Effector memory CD8-positive, alpha-beta T cell (primary cell): Measurements from ENCODE around the gene PYGM.

Experiments
- ATAC-seq: fragments of 150-1000 bp; cut with Tn5 transposase; replicated peaks from 2 replicates; pipeline ENCODE4 v1.10.0; 2021; ENCODE audit warnings: mild to moderate bottlenecking, moderate library complexity
- DNase-seq, 3 experiments: peaks; one replicate each; pipeline ENCODE4 v3.0.0; 2021
- H3K27ac Mint-ChIP-seq, 2 donors: one replicate each; pipeline ENCODE4 v1.8.0; 2022; ENCODE audit warnings: mild to moderate bottlenecking in 2 of 2, mixed read lengths in 2 of 2, moderate library complexity in 2 of 2
- H3K27me3 Mint-ChIP-seq, 2 donors: one replicate each; pipeline ENCODE4 v1.8.0; 2022; ENCODE audit warnings: mixed read lengths in 2 of 2
- H3K36me3 Mint-ChIP-seq: one replicate; pipeline ENCODE4 v1.8.0; 2022; ENCODE audit warnings: mild to moderate bottlenecking, moderate library complexity, mixed read lengths; ENCODE audit not compliant: insufficient read depth
- H3K4me1 Mint-ChIP-seq, 2 donors: one replicate each; pipeline ENCODE4 v1.8.0; 2022; ENCODE audit warnings: low read depth in 2 of 2, mixed read lengths in 2 of 2
- H3K4me3 Mint-ChIP-seq, 2 donors: one replicate each; pipeline ENCODE4 v1.8.0; 2022; ENCODE audit warnings: mild to moderate bottlenecking in 2 of 2, mixed read lengths in 2 of 2, moderate library complexity in 2 of 2
- H3K9me3 Mint-ChIP-seq, 2 donors: one replicate each; pipeline ENCODE4 v1.8.0; 2022; ENCODE audit warnings: mixed read lengths in 2 of 2

Gene PYGM

DNA sequence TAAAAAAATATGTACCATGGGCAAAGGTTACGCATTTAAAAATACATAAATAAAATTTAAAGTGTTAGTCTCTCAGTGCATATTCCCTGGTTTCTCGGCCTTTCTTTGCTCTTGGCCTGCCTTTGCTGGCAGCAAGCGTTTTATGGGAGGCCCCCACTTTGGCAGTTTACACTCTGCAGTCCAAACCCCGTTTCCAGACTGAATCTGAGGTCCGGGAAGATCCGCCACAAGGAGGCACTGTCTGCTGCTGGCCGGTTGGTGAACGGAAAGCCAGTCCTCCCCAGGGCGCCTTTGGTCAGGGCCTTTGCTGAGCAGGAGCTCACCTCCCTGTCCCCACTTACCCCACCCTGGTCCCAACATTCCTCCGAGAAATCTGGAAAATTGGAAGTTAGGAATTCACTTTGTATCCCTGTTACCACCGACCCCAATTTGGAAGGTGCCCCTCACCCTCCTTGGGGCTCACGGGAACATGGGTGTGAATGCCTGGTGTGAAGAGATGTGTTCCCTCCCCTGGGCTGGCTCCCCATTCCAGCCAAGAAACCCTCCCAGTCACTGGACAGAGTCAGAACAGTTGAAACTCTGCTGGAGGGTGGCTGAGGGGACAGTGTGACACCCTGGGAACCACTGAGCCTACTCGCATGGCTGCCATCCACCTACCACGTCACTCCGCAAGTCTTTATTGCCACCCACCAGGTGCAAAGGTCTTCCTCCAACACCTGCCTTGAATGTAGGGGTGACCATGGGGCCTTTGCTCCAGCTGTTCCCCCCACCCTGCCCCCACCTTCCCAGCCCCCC is 27.9 kb upstream of the PYGM start:
- Mint-ChIP-seq H3K27me3 (no peaks in the 10 kb centered on the region), H3K27ac (no peak overlapping the region), H3K9me3 (no peaks in the 10 kb centered on the region), H3K4me3 (no peak overlapping the region), H3K36me3 (peaks cover 28% of the 10 kb centered on the region), H3K4me1 (peaks cover 0 to 6% of the 10 kb centered on the region in 2 donors)
- peak; percentile 46 to 50 (median 47) for DNase-seq
- ATAC-seq: peak; percentile 84

DNA sequence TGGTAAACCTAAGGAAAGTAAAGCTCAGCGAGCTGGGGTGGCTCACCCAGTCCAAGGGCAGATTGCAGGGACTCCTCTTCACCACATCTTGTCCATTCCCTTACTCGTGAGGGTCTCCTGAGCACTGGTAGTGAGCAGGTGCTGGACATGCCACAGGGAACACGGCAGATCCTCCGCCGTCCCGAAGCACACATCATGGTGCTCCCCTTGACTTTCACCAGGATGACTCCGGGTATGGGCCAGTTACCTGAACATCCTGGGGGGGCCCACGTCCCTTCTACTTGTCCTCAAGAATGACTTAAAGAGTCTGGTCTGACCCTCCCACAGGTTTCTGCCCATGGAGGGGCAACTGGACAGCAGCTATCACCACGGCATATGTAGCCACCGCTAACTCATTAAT is 26.5 kb upstream of the PYGM start:
- Mint-ChIP-seq H3K4me1 (peaks cover 0 to 6% of the 10 kb centered on the region in 2 donors), H3K27me3 (no peaks in the 10 kb centered on the region), H3K36me3 (peaks cover 21% of the 10 kb centered on the region), H3K27ac (peak overlapping the region in 1 of 2 donors; percentile 57), H3K4me3 (no peak overlapping the region), H3K9me3 (no peaks in the 10 kb centered on the region)
- DNase-seq (no peak), ATAC-seq (no peak)

DNA sequence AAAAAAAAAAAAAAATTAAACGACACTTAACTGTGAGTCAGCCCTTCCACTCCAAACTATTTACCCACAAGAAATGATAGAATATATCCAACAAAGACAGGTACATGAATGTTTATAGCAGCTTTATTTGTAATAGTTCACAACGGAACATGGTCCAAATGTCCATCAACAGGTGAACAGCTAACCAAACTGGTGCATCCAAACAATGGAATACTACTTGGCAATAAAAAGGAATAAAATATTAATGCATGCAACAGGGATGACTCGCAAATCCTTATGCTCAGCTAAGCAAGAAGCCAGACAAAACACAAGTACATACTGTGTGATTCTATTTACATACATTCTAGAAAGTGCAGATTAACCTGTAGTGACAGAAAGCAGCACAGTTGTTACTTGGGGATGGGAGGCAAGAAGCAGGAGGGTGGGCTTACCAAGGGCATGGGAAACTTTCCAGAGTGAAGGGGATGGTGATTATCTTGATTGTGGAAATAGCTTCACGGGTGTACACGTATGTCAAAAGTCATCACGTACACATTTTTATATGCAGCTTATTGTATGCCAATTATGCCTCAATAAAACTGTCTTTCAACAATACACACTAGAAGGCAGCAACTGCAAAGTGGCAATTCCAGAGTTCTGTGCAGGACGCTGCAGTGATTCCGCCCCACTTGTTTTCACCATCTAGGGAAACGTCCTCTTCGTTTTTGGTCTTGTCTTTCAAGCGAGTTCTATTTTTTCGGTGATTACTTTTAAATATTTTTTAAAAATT is 25.2 kb upstream of the PYGM start:
- ATAC-seq (no peak), DNase-seq (no peak)
- Mint-ChIP-seq H3K27me3 (no peaks in the 10 kb centered on the region), H3K9me3 (no peaks in the 10 kb centered on the region), H3K4me1 (peaks cover 3 to 7% of the 10 kb centered on the region in 2 donors), H3K27ac (no peak overlapping the region), H3K36me3 (peaks cover 16% of the 10 kb centered on the region), H3K4me3 (no peak overlapping the region)

DNA sequence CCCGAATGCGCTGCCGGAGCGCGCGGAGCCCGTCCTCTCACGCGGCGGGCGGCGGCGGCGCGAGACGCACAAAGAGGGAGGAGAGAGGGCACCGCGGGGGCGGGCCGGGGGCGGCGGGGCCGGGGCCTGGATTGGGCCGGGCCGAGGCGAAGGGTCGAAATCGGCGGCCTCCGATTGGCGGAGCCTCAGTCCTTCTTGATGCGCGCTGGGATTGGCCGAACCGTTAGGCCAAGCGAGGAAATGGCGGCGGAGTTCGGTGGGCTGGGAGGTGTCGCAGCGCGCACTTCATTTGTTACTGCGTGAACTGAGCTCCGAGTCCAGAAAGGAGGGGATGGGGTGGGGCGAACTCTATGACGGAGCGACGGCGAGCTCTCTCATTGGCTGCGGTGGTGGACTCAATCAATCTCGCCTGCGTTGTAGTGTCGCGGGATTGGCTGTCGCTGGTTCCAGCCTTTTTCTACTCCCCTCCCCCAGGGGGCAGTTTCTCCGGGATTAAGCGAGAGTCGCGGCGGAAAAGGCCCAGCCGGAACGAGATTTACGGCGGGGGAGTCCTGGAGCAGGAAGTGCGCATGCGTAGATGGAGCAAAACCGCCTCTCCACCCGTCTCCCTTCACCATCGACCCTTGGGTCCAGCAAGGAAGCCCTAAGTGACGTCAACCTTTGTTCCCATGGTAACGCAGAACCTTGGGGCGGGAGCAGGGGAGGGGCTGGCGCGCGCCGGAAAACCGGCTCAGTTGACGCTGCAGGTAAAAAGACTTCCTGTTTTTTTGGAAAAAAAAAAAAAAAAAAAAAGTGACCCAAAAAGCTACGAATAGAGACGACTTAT is 18.9 kb upstream of the PYGM start, which contains the start of gene SF1:
SF1 (minus strand) TSS at position 70 of the 826 bp plus-strand sequence. CDS start 150 bp downstream, outside the sequence.
- peak; percentile 98 to 99 (median 99) for DNase-seq
- H3K4me1 Mint-ChIP-seq: peaks cover 29 to 51% of the 10 kb centered on the region in 2 donors
- H3K36me3 Mint-ChIP-seq: peaks cover 66% of the 10 kb centered on the region
- ATAC-seq: peak; percentile 80
- H3K27ac Mint-ChIP-seq: peak within 1 kb of the TSS; percentile 98 to 100
- peak within 1 kb of the TSS; percentile 91 to 94 for H3K4me3 Mint-ChIP-seq
- H3K27me3 Mint-ChIP-seq: no peaks in the 10 kb centered on the region
- H3K9me3 Mint-ChIP-seq: no peaks in the 10 kb centered on the region

DNA sequence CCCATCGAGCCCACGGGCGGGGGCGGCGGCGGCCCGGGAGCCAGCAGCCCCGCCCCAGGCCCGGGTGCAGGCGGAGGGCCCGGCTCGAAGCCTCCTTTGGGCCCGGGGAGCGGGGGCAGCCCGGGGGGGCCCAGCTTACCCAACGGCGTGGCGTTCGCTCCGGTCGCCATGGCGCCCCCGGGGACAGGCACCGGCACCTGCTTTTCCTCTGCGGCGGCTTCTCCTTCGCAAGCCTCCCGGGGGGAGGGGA is 18.4 kb upstream of the PYGM start:
- H3K36me3 Mint-ChIP-seq: peaks cover 66% of the 10 kb centered on the region
- no peaks in the 10 kb centered on the region for H3K9me3 Mint-ChIP-seq
- peak overlapping the region; percentile 98 to 100 for H3K27ac Mint-ChIP-seq
- H3K27me3 Mint-ChIP-seq: no peaks in the 10 kb centered on the region
- H3K4me1 Mint-ChIP-seq: peaks cover 32 to 56% of the 10 kb centered on the region in 2 donors
- ATAC-seq (peak; percentile 4), DNase-seq (no peak)
- peak overlapping the region; percentile 90 to 94 for H3K4me3 Mint-ChIP-seq

DNA sequence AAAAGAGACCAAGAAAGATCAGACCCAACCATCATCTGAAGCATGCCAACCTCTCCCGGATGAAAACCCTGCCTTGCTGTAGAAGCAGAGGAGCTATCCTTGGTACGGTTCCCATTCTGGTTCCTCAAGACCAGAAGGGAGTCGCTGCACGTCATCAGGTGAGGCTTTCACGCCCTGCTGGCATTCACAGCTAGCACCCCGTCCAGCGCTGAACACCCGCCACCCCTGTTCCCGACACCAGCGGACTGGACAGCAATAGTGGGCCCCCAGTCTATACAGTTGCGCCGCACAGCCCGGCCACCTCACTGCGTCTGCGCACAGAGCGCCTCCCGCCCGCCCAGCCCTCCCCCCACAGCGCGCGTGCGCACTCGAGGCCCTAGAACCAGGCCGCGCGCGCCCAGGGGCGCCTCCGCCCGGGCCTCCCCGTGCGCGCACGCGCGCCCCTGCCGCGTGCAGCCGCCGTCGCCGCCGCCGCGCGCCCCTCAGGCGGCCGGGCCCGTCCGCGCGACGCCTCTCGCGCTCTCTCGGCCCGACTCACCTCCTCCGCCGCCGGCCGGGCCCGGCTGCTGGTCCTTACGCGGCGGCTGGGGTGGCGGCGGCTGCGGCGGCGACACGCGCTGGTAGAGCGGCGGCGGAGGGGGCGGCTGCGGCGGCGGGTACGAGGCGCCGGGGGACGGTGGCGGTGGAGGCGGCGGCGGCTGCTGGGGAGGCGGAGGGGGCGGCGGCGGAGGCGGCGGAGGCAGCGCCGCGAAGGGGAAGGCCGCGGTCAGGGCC is 17.9 kb upstream of the PYGM start:
- peak; percentile 74 to 78 (median 74) for DNase-seq
- Mint-ChIP-seq H3K9me3 (no peaks in the 10 kb centered on the region), H3K36me3 (peaks cover 70% of the 10 kb centered on the region), H3K27me3 (no peaks in the 10 kb centered on the region), H3K4me3 (peak overlapping the region; percentile 90 to 91), H3K27ac (peak overlapping the region; percentile 90 to 100), H3K4me1 (peaks cover 34 to 59% of the 10 kb centered on the region in 2 donors)
- ATAC-seq: peak; percentile 8

DNA sequence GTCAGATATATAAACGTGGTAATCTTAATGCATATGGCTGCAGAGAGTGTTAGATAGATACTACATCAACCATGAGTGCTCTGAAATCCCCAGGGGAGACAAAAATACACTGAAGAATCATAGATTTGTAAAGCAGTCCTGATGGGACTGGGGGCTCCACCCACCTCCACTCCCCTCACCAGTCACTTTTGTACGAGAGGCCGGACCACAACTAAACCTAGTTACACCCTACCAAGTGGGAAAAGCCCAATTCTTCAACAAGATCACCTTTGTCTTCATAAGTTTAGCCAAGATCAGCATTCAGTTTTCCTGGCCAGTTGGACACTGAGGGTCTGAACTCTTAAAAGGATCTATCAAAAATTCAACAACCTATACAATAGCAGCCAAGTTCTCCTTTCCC is 17.1 kb upstream of the PYGM start:
- ATAC-seq: no peak
- Mint-ChIP-seq H3K4me1 (peaks cover 39 to 67% of the 10 kb centered on the region in 2 donors), H3K36me3 (peaks cover 78% of the 10 kb centered on the region), H3K27ac (peak overlapping the region; percentile 90 to 95), H3K4me3 (peak overlapping the region; percentile 90 to 91), H3K27me3 (no peaks in the 10 kb centered on the region), H3K9me3 (no peaks in the 10 kb centered on the region)
- no peak for DNase-seq

DNA sequence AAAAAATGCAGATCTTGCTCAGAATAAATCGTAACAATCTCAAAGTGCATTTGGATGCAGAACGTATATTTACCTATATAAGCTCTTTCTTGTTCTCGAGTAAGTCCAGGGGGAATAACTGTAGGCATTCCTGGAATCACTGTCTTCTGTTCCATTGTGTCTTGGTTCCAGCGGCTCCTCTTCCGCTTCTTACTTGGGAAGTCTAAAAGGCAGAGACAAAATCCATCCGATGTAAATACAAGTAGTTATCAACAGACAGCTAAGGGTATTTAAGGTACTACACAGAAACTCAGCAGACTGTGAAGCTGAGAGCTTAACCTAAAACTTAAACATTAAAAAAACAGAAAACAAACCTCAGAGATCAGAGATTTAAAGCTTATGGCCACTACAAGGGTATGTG is 16.7 kb upstream of the PYGM start:
- no peaks in the 10 kb centered on the region for H3K27me3 Mint-ChIP-seq
- H3K36me3 Mint-ChIP-seq: peaks cover 82% of the 10 kb centered on the region
- H3K4me3 Mint-ChIP-seq: peak overlapping the region; percentile 90 to 91
- peak overlapping the region; percentile 90 to 95 for H3K27ac Mint-ChIP-seq
- no peak for ATAC-seq
- no peaks in the 10 kb centered on the region for H3K9me3 Mint-ChIP-seq
- H3K4me1 Mint-ChIP-seq: peaks cover 40 to 71% of the 10 kb centered on the region in 2 donors
- DNase-seq: no peak

DNA sequence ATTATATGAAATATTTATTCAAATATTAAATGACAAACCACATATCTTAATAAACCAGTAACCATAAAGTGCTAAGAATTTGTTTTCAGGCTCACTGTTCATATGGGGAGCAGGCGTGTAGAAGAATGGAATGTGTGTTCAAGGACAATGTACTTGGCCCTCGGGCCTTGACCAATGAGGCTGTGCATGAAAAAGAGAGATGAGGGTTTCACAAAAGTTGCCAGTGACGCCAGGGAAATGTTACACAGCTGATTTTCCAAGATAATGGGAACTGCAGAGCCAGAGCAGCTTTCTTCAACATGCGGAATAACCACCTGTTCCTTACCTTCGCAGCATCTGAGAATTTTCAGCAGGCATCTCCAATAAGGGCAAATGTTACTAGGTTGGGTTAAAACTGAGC is 14.4 kb upstream of the PYGM start:
- DNase-seq: no peak
- H3K4me1 Mint-ChIP-seq: peaks cover 48 to 68% of the 10 kb centered on the region in 2 donors
- no peak for ATAC-seq
- H3K9me3 Mint-ChIP-seq: no peaks in the 10 kb centered on the region
- H3K27me3 Mint-ChIP-seq: no peaks in the 10 kb centered on the region
- no peak overlapping the region for H3K27ac Mint-ChIP-seq
- peak overlapping the region; percentile 20 to 23 for H3K4me3 Mint-ChIP-seq
- peaks cover 96% of the 10 kb centered on the region for H3K36me3 Mint-ChIP-seq

DNA sequence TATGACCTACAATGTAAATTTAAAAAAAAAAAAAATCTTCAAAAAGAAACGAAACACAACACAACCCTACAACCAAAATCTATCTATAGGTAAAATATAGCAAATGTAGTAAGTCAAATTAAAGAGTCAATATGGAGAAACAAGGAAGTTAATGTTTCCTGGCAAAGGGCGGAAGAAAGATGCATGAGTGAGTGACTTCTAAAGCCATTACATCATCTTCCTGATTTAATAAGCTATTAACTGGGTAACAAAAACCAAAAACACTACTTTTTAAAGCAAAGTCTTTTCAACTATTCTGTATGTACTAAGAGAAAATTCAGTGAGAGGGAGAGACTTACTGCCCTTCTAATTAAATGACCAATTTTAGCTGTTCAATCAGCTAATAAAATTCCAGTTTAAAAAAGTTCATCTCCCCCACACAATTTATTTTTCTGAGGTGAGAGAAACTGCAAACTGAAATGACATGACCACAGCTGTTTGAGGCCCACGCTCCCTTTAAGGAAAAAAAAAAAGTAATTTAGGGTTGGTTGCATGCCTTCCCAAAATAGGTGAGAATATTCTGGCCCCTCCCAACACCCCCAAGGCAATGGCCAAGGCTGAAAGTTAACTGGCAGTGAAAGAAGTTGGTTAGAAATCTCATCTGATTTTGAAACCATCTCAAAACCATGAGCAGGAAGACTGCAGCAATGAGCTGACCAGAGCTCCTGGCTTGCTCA is 12.7 kb upstream of the PYGM start:
- DNase-seq (no peak), ATAC-seq (no peak)
- H3K36me3 Mint-ChIP-seq: peaks cover 100% of the 10 kb centered on the region
- no peaks in the 10 kb centered on the region for H3K9me3 Mint-ChIP-seq
- H3K27me3 Mint-ChIP-seq: no peaks in the 10 kb centered on the region
- H3K4me3 Mint-ChIP-seq: peak overlapping the region; percentile 19 to 36
- peak overlapping the region; percentile 19 to 82 for H3K27ac Mint-ChIP-seq
- H3K4me1 Mint-ChIP-seq: peaks cover 58 to 73% of the 10 kb centered on the region in 2 donors

DNA sequence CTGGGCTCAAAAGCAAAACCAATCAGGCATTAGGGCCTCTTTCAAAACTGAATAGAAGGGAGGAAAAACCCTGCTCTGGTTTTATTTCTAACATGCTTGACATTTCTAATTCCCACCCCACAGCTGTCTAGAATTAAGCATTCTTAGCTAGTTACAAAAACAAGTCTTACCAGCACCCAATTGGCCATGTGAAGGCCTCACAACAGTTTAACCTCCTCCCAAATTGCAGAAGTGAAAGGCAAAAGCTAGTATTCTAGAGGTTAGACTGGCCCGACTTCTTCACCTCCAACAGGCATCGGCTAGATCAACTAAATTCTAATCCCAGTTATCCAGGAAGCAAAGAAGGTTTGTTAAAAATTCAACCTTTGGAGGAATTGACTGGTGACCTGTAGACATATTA is 12.1 kb upstream of the PYGM start:
- no peaks in the 10 kb centered on the region for H3K27me3 Mint-ChIP-seq
- H3K4me1 Mint-ChIP-seq: peaks cover 58 to 69% of the 10 kb centered on the region in 2 donors
- H3K9me3 Mint-ChIP-seq: no peaks in the 10 kb centered on the region
- peak overlapping the region; percentile 19 to 36 for H3K4me3 Mint-ChIP-seq
- H3K27ac Mint-ChIP-seq: peak overlapping the region; percentile 8 to 82
- no peak for DNase-seq
- ATAC-seq: no peak
- H3K36me3 Mint-ChIP-seq: peaks cover 100% of the 10 kb centered on the region

DNA sequence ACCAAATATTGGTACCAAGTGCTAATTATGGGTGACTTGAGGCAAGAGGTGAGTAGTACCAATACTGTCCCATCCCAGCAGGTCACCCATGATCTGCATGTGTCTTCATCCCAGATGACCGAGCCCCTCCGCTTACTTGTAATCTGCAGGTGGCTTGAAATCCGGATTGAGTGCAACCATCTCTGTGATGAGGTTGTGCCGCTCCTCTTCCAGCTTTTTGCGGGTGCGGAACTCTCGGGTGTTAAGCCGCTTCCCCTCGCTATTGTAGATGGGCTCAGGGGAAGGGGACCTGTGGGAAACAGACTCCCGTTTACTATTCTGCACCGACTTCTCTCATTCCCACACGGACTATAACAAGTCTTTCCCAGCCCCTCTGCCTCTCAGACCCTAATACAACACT is 10.3 kb upstream of the PYGM start:
- ATAC-seq: no peak
- Mint-ChIP-seq H3K4me3 (no peak overlapping the region), H3K27ac (peak overlapping the region; percentile 77 to 87), H3K4me1 (peaks cover 55 to 66% of the 10 kb centered on the region in 2 donors), H3K36me3 (peaks cover 100% of the 10 kb centered on the region), H3K9me3 (no peaks in the 10 kb centered on the region), H3K27me3 (no peaks in the 10 kb centered on the region)
- DNase-seq: no peak
